ENCODE measurements around the gene UBE2G2.

DNA sequence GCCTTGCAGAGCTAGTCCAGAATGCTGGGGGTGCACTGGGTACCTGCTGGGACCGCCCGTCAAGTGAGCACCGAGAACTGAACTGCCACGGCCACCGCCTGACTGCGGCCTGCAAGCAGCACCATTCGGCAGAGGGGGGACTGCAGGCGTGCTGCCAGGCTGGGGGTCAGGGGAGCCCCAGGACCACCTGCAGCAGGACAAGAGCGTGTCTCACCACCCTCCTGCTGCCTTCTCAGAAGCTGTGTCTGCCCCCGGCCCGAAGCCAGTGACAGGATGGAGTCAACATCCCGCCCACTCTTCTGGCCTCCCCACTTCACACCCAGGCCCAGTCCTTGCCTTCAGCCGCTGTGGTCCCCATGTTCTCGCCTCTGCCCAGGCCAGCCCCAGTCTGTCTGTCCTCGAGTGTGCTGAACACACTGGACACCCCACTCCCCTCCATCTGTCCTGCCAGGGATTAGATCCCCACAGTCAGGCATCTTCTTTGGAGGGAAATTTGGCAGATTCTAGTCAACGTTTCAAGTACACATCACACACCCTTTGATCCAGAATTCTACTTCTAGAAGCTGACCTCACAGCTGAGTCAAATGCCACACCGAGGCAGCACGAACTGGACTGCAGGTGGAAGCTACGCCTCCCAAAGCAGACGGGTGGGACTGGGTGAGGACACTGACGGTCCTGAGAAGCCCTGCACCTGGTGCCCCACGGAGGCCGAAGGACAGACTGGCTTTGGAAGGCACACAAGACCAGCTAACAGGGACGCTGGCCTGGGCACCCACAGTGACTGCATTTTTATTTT lies 45.8 kb upstream of the UBE2G2 start:
- TF ChIP-seq POLR2AphosphoS5 (IDR thresholded peaks at IDR 0.05) (no peak), POLR2A (IDR thresholded peaks at IDR 0.05) (no peak), EP300 (IDR thresholded peaks at IDR 0.05) (no peak)
- TF ChIP-seq, protein P1, sequence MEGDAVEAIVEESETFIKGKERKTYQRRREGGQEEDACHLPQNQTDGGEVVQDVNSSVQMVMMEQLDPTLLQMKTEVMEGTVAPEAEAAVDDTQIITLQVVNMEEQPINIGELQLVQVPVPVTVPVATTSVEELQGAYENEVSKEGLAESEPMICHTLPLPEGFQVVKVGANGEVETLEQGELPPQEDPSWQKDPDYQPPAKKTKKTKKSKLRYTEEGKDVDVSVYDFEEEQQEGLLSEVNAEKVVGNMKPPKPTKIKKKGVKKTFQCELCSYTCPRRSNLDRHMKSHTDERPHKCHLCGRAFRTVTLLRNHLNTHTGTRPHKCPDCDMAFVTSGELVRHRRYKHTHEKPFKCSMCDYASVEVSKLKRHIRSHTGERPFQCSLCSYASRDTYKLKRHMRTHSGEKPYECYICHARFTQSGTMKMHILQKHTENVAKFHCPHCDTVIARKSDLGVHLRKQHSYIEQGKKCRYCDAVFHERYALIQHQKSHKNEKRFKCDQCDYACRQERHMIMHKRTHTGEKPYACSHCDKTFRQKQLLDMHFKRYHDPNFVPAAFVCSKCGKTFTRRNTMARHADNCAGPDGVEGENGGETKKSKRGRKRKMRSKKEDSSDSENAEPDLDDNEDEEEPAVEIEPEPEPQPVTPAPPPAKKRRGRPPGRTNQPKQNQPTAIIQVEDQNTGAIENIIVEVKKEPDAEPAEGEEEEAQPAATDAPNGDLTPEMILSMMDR (IDR thresholded peaks at IDR 0.05) = no peak

Data from upper lobe of left lung (tissue), 4 donors.